Astrocyte (in vitro differentiated cells and primary cell): ENCODE measurements around the gene MAN1A1. TPM values are rescaled to one million over a fixed set of nuclear protein-coding genes. Genes with fewer than 3 reads are reported as not detected.

ENCODE experiments used
- DNase-seq: peaks from one replicate; pipeline ENCODE4 v3.0.0-alpha.2; 2010; ENCODE audit warnings: low read depth
- FAIRE-seq: peaks from 2 replicates; lab custom pipeline; 2011; peaks lifted over from hg19 to GRCh38; lab: Jason Lieb, UNC
- H2AFZ ChIP-seq: 2 replicates; pipeline ENCODE4 v1.6.0; 2012; ENCODE audit warnings: low read depth, low read length, inconsistent platforms
- H3K27ac ChIP-seq: 2 replicates; pipeline ENCODE4 v1.5.1; 2011; ENCODE audit warnings: low read depth, low read length, inconsistent platforms
- H3K27me3 ChIP-seq: 2 replicates; pipeline ENCODE4 v1.6.0; 2011; ENCODE audit warnings: low read length, inconsistent platforms; ENCODE audit not compliant: insufficient read depth
- H3K36me3 ChIP-seq: 2 replicates; pipeline ENCODE4 v1.5.1; 2011; ENCODE audit warnings: low read length, inconsistent platforms; ENCODE audit not compliant: insufficient read depth
- H3K4me1 ChIP-seq: 2 replicates; pipeline ENCODE4 v1.5.1; 2011; ENCODE audit warnings: low read length, inconsistent platforms; ENCODE audit not compliant: insufficient read depth
- H3K4me2 ChIP-seq: 2 replicates; pipeline ENCODE4 v1.6.0; 2012; ENCODE audit warnings: low read length, inconsistent platforms
- H3K4me3 ChIP-seq: 2 replicates; pipeline ENCODE4 v1.5.1; 2011; ENCODE audit warnings: low read depth, mild to moderate bottlenecking, low read length, inconsistent platforms; ENCODE audit not compliant: insufficient read depth
- H3K79me2 ChIP-seq: 2 replicates; pipeline ENCODE4 v1.6.0; 2012; ENCODE audit warnings: mild to moderate bottlenecking, low read length, inconsistent platforms; ENCODE audit not compliant: insufficient read depth
- H3K9ac ChIP-seq: 2 replicates; pipeline ENCODE4 v1.6.0; 2012; ENCODE audit warnings: mild to moderate bottlenecking, low read length, inconsistent platforms
- H3K9me3 ChIP-seq: 2 replicates; pipeline ENCODE4 v1.5.1; 2012; ENCODE audit warnings: low read depth, mild to moderate bottlenecking, low read length, inconsistent platforms; ENCODE audit not compliant: insufficient read depth
- H4K20me1 ChIP-seq: 2 replicates; pipeline ENCODE4 v1.6.0; 2012; ENCODE audit warnings: low read length, inconsistent platforms; ENCODE audit not compliant: insufficient read depth
- H3K27ac Mint-ChIP-seq: one replicate; pipeline ENCODE4 v1.8.0; 2021; ENCODE audit warnings: mild to moderate bottlenecking, mixed read lengths; ENCODE audit not compliant: unreplicated experiment
- H3K27me3 Mint-ChIP-seq: one replicate; pipeline ENCODE4 v1.8.0; 2021; ENCODE audit warnings: low read depth, mixed read lengths; ENCODE audit not compliant: unreplicated experiment
- H3K36me3 Mint-ChIP-seq: one replicate; pipeline ENCODE4 v1.8.0; 2021; ENCODE audit warnings: low read depth, mixed read lengths; ENCODE audit not compliant: unreplicated experiment
- H3K4me1 Mint-ChIP-seq: one replicate; pipeline ENCODE4 v1.8.0; 2021; ENCODE audit warnings: low read depth, mixed read lengths; ENCODE audit not compliant: unreplicated experiment
- H3K4me3 Mint-ChIP-seq: one replicate; pipeline ENCODE4 v1.8.0; 2021; ENCODE audit warnings: mild to moderate bottlenecking, moderate library complexity, mixed read lengths; ENCODE audit not compliant: unreplicated experiment
- H3K9me3 Mint-ChIP-seq: one replicate; pipeline ENCODE4 v1.8.0; 2021; ENCODE audit warnings: mild to moderate bottlenecking, mixed read lengths; ENCODE audit not compliant: unreplicated experiment
- EZH2 ChIP-seq: IDR thresholded peaks from 2 replicates; pipeline ENCODE4 v1.6.1; 2012; ENCODE audit warnings: mild to moderate bottlenecking, low read length, inconsistent platforms; ENCODE audit not compliant: insufficient read depth
- total RNA-seq: library from RNA; stranded (reverse); gene quantifications from 2 replicates; pipeline ENCODE4 v1.2.1, GENCODE V29; 2021
- TF ChIP-seq, protein P1 (sequence below): IDR thresholded peaks from 2 replicates; pipeline ENCODE4 v1.5.1; 2011; ENCODE audit warnings: low read depth, mild to moderate bottlenecking, inconsistent platforms, low read length, moderate library complexity; ENCODE audit not compliant: insufficient read depth

Gene MAN1A1
- total RNA-seq, 1 donor from 2014 or later: 11.7 TPM

DNA sequence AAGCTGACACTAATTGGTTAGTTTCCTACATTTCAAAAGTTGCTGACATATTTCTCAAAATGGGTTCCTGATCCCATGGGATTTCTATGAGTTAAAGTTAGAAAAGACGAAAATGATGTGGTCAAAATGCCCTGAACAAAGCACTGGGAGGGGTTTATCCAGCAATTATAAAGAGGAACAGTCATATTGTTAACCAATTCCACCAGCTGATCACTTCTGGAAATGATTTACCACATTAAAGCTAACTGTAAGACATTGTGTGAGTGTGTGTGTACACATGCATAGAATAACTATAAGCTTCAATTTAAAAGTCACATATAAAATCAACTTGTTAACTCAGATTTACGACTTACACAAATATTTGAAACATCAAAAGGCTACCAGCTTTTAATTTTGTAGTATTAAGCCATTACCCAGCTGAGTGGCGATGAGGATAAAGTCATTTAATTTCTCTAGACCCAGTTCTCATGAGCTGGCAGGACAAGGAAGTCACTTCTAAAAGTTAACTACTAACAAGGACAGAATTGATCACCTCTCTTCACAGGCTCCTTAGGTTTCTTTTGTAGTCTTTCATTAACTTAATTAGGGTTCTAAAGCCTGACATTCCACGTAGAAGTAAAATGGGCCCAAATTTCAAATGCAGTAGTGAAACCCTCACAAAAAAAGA lies 40.4 kb downstream of the MAN1A1 start:
- no peak overlapping the region for H3K4me3 ChIP-seq
- no peaks in the 10 kb centered on the region for H3K79me2 ChIP-seq
- no peak overlapping the region for H3K4me2 ChIP-seq
- H3K4me3 Mint-ChIP-seq: no peak overlapping the region
- peaks cover 7% of the 10 kb centered on the region for H3K4me1 ChIP-seq
- no peaks in the 10 kb centered on the region for H3K36me3 ChIP-seq
- no peaks in the 10 kb centered on the region for H3K27me3 Mint-ChIP-seq
- H3K9me3 ChIP-seq: no peaks in the 10 kb centered on the region
- no peak for TF ChIP-seq EZH2
- TF ChIP-seq, protein P1, sequence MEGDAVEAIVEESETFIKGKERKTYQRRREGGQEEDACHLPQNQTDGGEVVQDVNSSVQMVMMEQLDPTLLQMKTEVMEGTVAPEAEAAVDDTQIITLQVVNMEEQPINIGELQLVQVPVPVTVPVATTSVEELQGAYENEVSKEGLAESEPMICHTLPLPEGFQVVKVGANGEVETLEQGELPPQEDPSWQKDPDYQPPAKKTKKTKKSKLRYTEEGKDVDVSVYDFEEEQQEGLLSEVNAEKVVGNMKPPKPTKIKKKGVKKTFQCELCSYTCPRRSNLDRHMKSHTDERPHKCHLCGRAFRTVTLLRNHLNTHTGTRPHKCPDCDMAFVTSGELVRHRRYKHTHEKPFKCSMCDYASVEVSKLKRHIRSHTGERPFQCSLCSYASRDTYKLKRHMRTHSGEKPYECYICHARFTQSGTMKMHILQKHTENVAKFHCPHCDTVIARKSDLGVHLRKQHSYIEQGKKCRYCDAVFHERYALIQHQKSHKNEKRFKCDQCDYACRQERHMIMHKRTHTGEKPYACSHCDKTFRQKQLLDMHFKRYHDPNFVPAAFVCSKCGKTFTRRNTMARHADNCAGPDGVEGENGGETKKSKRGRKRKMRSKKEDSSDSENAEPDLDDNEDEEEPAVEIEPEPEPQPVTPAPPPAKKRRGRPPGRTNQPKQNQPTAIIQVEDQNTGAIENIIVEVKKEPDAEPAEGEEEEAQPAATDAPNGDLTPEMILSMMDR: no peak
- peaks cover 21% of the 10 kb centered on the region for H3K4me1 Mint-ChIP-seq
- no peak overlapping the region for H3K27ac ChIP-seq
- H2AFZ ChIP-seq: no peak overlapping the region
- FAIRE-seq (no peak), DNase-seq (no peak)
- H3K36me3 Mint-ChIP-seq: no peaks in the 10 kb centered on the region
- no peaks in the 10 kb centered on the region for H3K9me3 Mint-ChIP-seq
- no peak overlapping the region for H3K9ac ChIP-seq
- no peaks in the 10 kb centered on the region for H4K20me1 ChIP-seq
- no peaks in the 10 kb centered on the region for H3K27me3 ChIP-seq
- H3K27ac Mint-ChIP-seq: peak overlapping the region; percentile 47

GRCh38 chr6:119308048-119308570 lies 41.5 kb downstream of the MAN1A1 start:
- Mint-ChIP-seq H3K27me3 (no peaks in the 10 kb centered on the region), H3K4me1 (peaks cover 25% of the 10 kb centered on the region), H3K9me3 (no peaks in the 10 kb centered on the region), H3K4me3 (no peak overlapping the region), H3K36me3 (no peaks in the 10 kb centered on the region), H3K27ac (peak overlapping the region; percentile 50)
- DNase-seq (peak; percentile 69), FAIRE-seq (peak; percentile 73)
- H2AFZ ChIP-seq: no peak overlapping the region
- H3K4me1 ChIP-seq: peaks cover 7% of the 10 kb centered on the region
- H3K27me3 ChIP-seq: no peaks in the 10 kb centered on the region
- no peak overlapping the region for H3K27ac ChIP-seq
- H3K9me3 ChIP-seq: no peaks in the 10 kb centered on the region
- no peaks in the 10 kb centered on the region for H3K36me3 ChIP-seq
- no peak overlapping the region for H3K9ac ChIP-seq
- H4K20me1 ChIP-seq: no peaks in the 10 kb centered on the region
- H3K4me2 ChIP-seq: peak overlapping the region; percentile 30
- TF ChIP-seq, protein P1: no peak
- TF ChIP-seq EZH2: no peak
- H3K79me2 ChIP-seq: no peaks in the 10 kb centered on the region
- no peak overlapping the region for H3K4me3 ChIP-seq

GRCh38 chr6:119307056-119307455 lies 42.5 kb downstream of the MAN1A1 start:
- no peaks in the 10 kb centered on the region for H3K9me3 ChIP-seq
- no peaks in the 10 kb centered on the region for H3K36me3 Mint-ChIP-seq
- DNase-seq (no peak), FAIRE-seq (no peak)
- H2AFZ ChIP-seq: no peak overlapping the region
- TF ChIP-seq, protein P1: no peak
- no peak for TF ChIP-seq EZH2
- H3K4me3 Mint-ChIP-seq: no peak overlapping the region
- peaks cover 27% of the 10 kb centered on the region for H3K4me1 Mint-ChIP-seq
- H3K4me3 ChIP-seq: no peak overlapping the region
- no peaks in the 10 kb centered on the region for H3K27me3 Mint-ChIP-seq
- H3K27ac ChIP-seq: no peak overlapping the region
- no peak overlapping the region for H3K9ac ChIP-seq
- no peak overlapping the region for H3K4me2 ChIP-seq
- no peaks in the 10 kb centered on the region for H3K27me3 ChIP-seq
- H3K27ac Mint-ChIP-seq: no peak overlapping the region
- no peaks in the 10 kb centered on the region for H3K79me2 ChIP-seq
- H3K4me1 ChIP-seq: peaks cover 7% of the 10 kb centered on the region
- H4K20me1 ChIP-seq: no peaks in the 10 kb centered on the region
- H3K36me3 ChIP-seq: no peaks in the 10 kb centered on the region
- no peaks in the 10 kb centered on the region for H3K9me3 Mint-ChIP-seq
